Measurements from ENCODE around the gene C22orf42. TPM values are rescaled to one million over a fixed set of nuclear protein-coding genes. Genes with fewer than 3 reads are reported as not detected.

The C22orf42 gene, protein sequence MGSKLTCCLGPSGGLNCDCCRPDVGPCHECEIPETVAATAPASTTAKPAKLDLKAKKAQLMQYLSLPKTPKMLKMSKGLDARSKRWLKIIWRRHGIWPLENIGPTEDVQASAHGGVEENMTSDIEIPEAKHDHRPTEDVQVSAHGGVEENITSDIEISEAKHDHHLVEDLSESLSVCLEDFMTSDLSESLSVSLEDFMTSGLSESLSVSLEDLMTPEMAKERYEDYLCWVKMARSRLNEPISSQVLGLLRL
- total RNA-seq (not detected), polyA plus RNA-seq (not detected)
- long read RNA-seq, donor 1, result 0 reads
- long read RNA-seq, donor 2, result 0 reads
- long read RNA-seq, donor 3, result 0 reads
- long read RNA-seq, donor 4, result 0 reads

DNA sequence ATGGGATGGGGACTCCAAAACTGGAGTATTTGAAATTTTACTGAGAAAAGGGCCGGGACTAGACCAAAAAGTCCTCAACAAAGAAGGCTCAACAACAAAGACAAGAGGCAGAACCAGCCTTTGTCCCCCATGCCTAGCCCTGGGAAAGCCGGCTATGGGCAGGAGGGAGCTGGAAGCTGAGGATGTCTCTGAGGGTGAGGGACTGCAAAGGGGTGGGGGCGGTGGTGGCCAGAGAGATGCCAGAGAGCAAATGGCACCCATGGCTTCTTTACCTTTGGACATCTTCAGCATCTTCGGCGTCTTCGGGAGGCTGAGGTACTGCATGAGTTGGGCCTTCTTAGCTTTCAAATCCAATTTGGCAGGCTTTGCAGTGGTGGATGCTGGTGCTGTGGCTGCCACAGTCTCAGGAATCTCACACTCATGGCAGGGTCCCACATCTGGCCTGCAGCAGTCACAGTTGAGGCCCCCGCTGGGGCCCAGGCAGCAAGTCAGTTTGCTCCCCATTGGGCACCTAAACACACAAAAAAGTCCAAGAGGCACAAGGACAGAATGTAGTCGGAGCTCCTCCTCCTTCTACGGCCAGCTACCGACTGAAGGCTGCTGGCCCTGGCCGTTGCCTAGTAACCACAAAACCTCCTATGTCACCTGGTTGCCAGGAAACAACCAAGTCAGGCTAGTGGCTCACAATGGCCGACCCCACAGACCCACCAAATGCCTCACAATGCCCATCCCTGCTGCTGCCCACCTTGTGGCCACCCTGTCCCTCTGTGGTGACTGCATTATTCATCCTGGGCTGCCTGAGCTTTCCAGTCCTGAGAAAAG lies at the start of gene C22orf42:
Gene C22orf42 (minus strand): TSS at position 592 of the 822 bp plus-strand sequence. CDS start 88 bp downstream, at position 504.
- no peak within 1 kb of the TSS for H3K4me3 ChIP-seq (ENCODE audit: low read length)
- no peaks in the 10 kb centered on the region for H3K9me3 ChIP-seq (ENCODE audit: control insufficient read depth, low read length)
- H3K27me3 ChIP-seq (ENCODE audit: control insufficient read depth, insufficient read depth), result no peaks in the 10 kb centered on the region
- H3K4me1 ChIP-seq (ENCODE audit: control insufficient read depth, insufficient read depth, low read length), result no peaks in the 10 kb centered on the region
- ATAC-seq (no peak), DNase-seq (no peak)
- 73% methylated on average over 12 of the region's 12 CpGs for WGBS
- intact Hi-C loops (cut with DNase I), result no loop called here
- H3K27ac ChIP-seq (ENCODE audit: low read length), result no peak within 1 kb of the TSS

- H3K27me3 ChIP-seq (ENCODE audit: control insufficient read depth, insufficient read depth), result no peaks in the 10 kb centered on the region
- intact Hi-C loops (cut with DNase I), result loop anchor here in 1 of 4 donors (5.0 kb wide), 1 partner anchor 231 kb away; no protein-coding TSS in a partner anchor
- H3K4me3 ChIP-seq (ENCODE audit: low read length), result no peak overlapping the region
- no peak for DNase-seq
- no peaks in the 10 kb centered on the region for H3K9me3 ChIP-seq (ENCODE audit: control insufficient read depth, low read length)
- ATAC-seq, result no peak
- WGBS, result 88% methylated on average over 3 of the region's 3 CpGs
- H3K27ac ChIP-seq (ENCODE audit: low read length), result no peak overlapping the region
- H3K4me1 ChIP-seq (ENCODE audit: control insufficient read depth, insufficient read depth, low read length), result no peaks in the 10 kb centered on the region
Measured at GRCh38 chr22:32208681-32209080, 49.6 kb upstream of the C22orf42 start.

GRCh38 chr22:32207971-32208480 lies 48.9 kb upstream of the C22orf42 start:
- Histone ChIP-seq H3K9me3 (ENCODE audit: control insufficient read depth, low read length) (no peaks in the 10 kb centered on the region), H3K4me1 (ENCODE audit: control insufficient read depth, insufficient read depth, low read length) (no peaks in the 10 kb centered on the region), H3K27ac (ENCODE audit: low read length) (no peak overlapping the region), H3K27me3 (ENCODE audit: control insufficient read depth, insufficient read depth) (no peaks in the 10 kb centered on the region), H3K4me3 (ENCODE audit: low read length) (no peak overlapping the region)
- ATAC-seq (no peak), DNase-seq (no peak)
- 84% methylated on average over 4 of the region's 4 CpGs for WGBS
- intact Hi-C loops (cut with DNase I), result loop anchor here in 1 of 4 donors (5.0 kb wide), 1 partner anchor 231 kb away; no protein-coding TSS in a partner anchor

DNA sequence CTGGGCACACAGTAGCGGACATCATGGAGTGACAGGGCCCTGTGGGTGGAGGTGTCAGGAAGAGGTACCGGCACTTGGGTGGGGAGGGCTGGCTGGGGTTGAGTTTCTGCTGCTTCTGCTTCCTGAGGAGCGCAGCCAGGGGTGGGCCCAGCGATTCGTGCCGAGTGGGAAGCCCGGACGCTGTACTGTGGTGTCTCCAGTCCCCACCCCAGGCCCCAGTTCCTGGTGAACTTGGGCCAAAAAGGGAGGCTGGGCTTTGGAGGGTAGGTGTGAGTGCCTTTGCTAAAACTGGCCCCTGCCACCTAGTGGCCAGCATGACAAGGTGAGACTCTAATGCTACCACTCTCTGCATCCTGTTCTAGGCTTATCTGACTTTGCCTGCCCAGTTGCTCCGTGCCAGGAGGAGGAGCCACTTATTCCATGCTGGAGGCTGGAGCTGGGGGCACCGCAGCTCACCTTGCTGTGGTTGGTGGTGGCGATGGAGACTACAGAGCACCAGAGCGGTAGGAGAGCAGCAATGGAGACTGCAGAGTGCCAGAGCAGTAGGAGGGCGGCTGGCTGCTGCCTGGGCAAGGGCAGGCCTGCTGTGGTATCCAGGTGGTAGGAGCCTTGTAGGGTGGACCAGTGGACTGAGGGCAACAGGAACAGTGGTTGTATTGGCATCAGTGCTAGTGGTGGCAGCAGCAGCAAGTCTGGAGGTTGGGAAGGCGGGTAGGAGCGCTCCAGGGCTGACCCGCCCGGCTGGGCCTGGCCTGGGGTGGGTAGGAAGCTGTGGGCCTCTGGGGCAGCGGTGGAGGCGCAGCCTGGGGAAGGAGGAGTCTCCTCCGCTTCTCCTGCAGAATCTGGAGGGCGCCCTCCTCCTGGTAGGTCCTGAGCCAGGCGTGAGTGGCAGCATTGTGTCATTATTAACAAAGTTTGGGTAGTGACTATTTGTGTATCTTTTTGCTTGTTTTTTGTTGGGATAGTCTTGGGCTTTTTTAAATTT lies 48.0 kb upstream of the C22orf42 start:
- H3K27me3 ChIP-seq (ENCODE audit: control insufficient read depth, insufficient read depth), result no peaks in the 10 kb centered on the region
- H3K27ac ChIP-seq (ENCODE audit: low read length), result no peak overlapping the region
- no peaks in the 10 kb centered on the region for H3K9me3 ChIP-seq (ENCODE audit: control insufficient read depth, low read length)
- peak in 1 of 3 donors; percentile 66 for DNase-seq
- intact Hi-C loops (cut with DNase I), result loop anchor here in 1 of 4 donors (5.0 kb wide), 1 partner anchor 230 kb away; no protein-coding TSS in a partner anchor
- no peak overlapping the region for H3K4me3 ChIP-seq (ENCODE audit: low read length)
- peak in 1 of 2 donors; percentile 6 for ATAC-seq
- H3K4me1 ChIP-seq (ENCODE audit: control insufficient read depth, insufficient read depth, low read length), result no peaks in the 10 kb centered on the region
- WGBS, result 79% methylated on average over 22 of the region's 22 CpGs

DNA sequence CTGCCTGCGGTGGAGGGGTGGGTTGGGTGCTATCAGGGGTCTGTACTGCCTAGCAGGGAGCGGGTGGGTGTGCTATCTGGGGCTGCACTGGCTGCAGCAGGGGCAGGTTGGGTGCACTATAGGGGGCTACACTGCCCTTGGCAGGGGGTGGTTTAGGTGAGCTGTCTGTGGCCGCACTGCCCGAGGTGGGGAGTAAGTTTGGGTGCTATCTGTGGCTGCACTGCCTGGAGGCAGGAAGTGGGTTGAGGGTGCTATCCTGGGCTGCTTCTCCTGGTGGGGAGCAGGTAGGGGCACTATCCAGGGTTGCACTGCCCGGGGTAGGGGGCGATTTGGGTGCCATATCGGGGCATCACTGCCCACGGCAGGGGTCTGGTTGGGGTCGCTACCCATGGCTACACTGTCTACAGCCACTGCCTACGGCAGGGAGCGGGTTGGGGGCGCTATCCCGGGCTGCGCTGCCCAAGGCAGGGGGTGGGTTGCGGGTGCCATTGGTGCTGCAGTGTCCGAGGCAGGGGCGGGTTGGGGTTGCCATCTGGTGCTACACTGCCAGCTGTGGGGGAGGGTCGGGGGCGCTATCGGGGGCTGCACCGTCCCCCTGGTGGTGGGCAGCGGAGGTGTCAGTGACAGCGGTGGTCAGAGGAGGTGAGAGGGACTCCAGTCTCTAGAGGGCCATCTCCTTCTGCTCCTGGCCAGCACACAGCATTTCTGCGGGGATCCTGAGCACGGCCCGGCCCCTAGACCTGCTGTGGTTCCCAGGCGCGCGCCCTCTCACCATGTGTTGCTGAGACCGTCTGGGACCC lies 47.1 kb upstream of the C22orf42 start:
- intact Hi-C loops (cut with DNase I), result loop anchor here in 1 of 4 donors (5.0 kb wide), 1 partner anchor 229 kb away; no protein-coding TSS in a partner anchor
- Histone ChIP-seq H3K4me3 (ENCODE audit: low read length) (no peak overlapping the region), H3K9me3 (ENCODE audit: control insufficient read depth, low read length) (no peaks in the 10 kb centered on the region), H3K27ac (ENCODE audit: low read length) (no peak overlapping the region), H3K27me3 (ENCODE audit: control insufficient read depth, insufficient read depth) (no peaks in the 10 kb centered on the region), H3K4me1 (ENCODE audit: control insufficient read depth, insufficient read depth, low read length) (no peaks in the 10 kb centered on the region)
- DNase-seq (no peak), ATAC-seq (peak in 1 of 2 donors; percentile 8)
- WGBS, result 89% methylated on average over 30 of the region's 30 CpGs

- WGBS, result 75% methylated on average over 41 of the region's 41 CpGs
- Histone ChIP-seq H3K4me1 (ENCODE audit: control insufficient read depth, insufficient read depth, low read length) (no peaks in the 10 kb centered on the region), H3K9me3 (ENCODE audit: control insufficient read depth, low read length) (no peaks in the 10 kb centered on the region), H3K27ac (ENCODE audit: low read length) (no peak within 1 kb of the TSS), H3K4me3 (ENCODE audit: low read length) (no peak within 1 kb of the TSS), H3K27me3 (ENCODE audit: control insufficient read depth, insufficient read depth) (no peaks in the 10 kb centered on the region)
- peak in 1 of 3 donors; percentile 60 for DNase-seq
- ATAC-seq, result peak; percentile 37 to 62
- intact Hi-C loops (cut with DNase I), result loop anchor here in 1 of 4 donors (5.0 kb wide), 1 partner anchor 228 kb away; no protein-coding TSS in a partner anchor
Measured at GRCh38 chr22:32204856-32205722, 46.0 kb upstream of the C22orf42 start, which contains the start of gene RFPL2. Gene RFPL2 (minus strand): TSS chr22:32205073. CDS start chr22:32202451, 2,622 bp downstream.

GRCh38 chr22:32204040-32204855 lies 45.1 kb upstream of the C22orf42 start:
- Histone ChIP-seq H3K4me1 (ENCODE audit: control insufficient read depth, insufficient read depth, low read length) (no peaks in the 10 kb centered on the region), H3K27me3 (ENCODE audit: control insufficient read depth, insufficient read depth) (no peaks in the 10 kb centered on the region), H3K9me3 (ENCODE audit: control insufficient read depth, low read length) (no peaks in the 10 kb centered on the region), H3K4me3 (ENCODE audit: low read length) (no peak overlapping the region), H3K27ac (ENCODE audit: low read length) (no peak overlapping the region)
- no peak for DNase-seq
- 52% methylated on average over 42 of the region's 42 CpGs for WGBS
- intact Hi-C loops (cut with DNase I), result no loop called here
- no peak for ATAC-seq

GRCh38 chr22:32203181-32204039 lies 44.3 kb upstream of the C22orf42 start:
- WGBS, result 46% methylated on average over 53 of the region's 53 CpGs
- ATAC-seq (no peak), DNase-seq (no peak)
- intact Hi-C loops (cut with DNase I), result no loop called here
- no peaks in the 10 kb centered on the region for H3K4me1 ChIP-seq (ENCODE audit: control insufficient read depth, insufficient read depth, low read length)
- no peaks in the 10 kb centered on the region for H3K9me3 ChIP-seq (ENCODE audit: control insufficient read depth, low read length)
- no peak overlapping the region for H3K4me3 ChIP-seq (ENCODE audit: low read length)
- H3K27ac ChIP-seq (ENCODE audit: low read length), result no peak overlapping the region
- H3K27me3 ChIP-seq (ENCODE audit: control insufficient read depth, insufficient read depth), result no peaks in the 10 kb centered on the region
